ENCODE results near the gene CUL5.

- TF ChIP-seq CTCF (IDR thresholded peaks at IDR 0.05): no peak
- no peak for TF ChIP-seq POLR2A (IDR thresholded peaks at IDR 0.05)
These were observed 25.3 kb downstream of the CUL5 start for GRCh38 chr11:108034034-108034433.
